ENCODE results near the gene PUS1.

GRCh38 chr12:131928080-131928710 lies 881 bp upstream of the PUS1 start:
- TF ChIP-seq RAD21 (IDR thresholded peaks at IDR 0.05; ENCODE audit: low read depth) (no peak), YY1 (IDR thresholded peaks at IDR 0.05; ENCODE audit: low read depth) (no peak), MAX (IDR thresholded peaks at IDR 0.05) (no peak), CREB1 (IDR thresholded peaks at IDR 0.05; ENCODE audit: low read depth) (no peak), FOXM1 (IDR thresholded peaks at IDR 0.05; ENCODE audit: borderline replicate concordance, low read depth) (no peak), ZBTB7A (IDR thresholded peaks at IDR 0.05; ENCODE audit: low read depth) (no peak), CEBPB (IDR thresholded peaks at IDR 0.05) (no peak), USF1 (IDR thresholded peaks at IDR 0.05) (no peak)
